ENCODE results near the gene MED12L.
"Not testable (repeated sequence)": the region's sequence is repeated elsewhere in the genome, so short reads cannot be mapped to it uniquely, and the experiment has no call there.

Gene MED12L

DNA sequence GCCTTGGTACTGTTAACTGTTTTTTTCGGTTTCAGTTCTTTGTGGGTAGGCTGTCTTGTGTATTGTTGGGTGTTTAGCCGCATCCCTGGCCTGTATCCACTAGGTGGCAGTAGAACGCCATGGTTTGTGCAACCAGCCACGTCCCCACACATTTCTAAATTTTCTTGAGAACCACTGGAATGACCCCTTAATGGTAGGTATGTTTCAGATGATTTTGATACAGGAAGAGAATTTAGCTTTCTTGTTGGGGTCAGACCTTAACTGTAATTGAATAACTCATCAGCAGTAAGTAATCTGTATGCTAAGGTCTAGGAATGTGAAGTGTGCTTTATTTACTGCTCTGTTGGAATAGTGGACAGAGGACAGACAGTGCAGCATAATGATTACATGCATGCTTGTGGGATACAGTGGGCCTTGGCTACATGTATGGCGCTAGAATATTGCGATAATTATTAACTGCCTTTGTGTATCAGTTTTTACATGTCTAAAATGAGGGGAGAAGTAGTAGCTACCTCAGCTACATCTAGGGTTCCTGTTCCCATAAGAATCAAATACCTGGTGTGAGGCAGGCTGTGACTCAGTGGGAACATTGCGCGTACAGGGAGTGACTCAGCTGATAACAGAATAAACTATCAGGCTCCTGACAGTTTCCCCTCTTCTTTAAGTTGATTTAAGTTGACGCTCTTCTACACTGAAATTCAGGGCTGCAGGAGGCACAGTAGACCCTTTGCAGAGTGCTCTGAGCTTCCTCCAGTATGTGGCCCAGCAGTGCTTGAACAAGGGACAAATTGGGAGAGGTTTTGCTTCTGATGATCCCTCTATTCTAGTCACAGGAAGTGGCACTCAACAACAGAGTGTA, 142.6 kb downstream of the MED12L start:
- no peaks in the 10 kb centered on the region for H3K27me3 ChIP-seq (ENCODE audit: control insufficient read depth, insufficient read depth, low read length)
- no peaks in the 10 kb centered on the region for H3K79me2 ChIP-seq
- H3K4me1 ChIP-seq, result no peaks in the 10 kb centered on the region
- H3K9ac ChIP-seq, result no peak overlapping the region
- no peaks in the 10 kb centered on the region for H3K36me3 ChIP-seq (ENCODE audit: control insufficient read depth, insufficient read depth, low read length)
- peak overlapping the region; percentile 8 for H3K27ac ChIP-seq
- no peaks in the 10 kb centered on the region for H3K9me3 ChIP-seq (ENCODE audit: control insufficient read depth, low read length)
- TF ChIP-seq, protein P1, sequence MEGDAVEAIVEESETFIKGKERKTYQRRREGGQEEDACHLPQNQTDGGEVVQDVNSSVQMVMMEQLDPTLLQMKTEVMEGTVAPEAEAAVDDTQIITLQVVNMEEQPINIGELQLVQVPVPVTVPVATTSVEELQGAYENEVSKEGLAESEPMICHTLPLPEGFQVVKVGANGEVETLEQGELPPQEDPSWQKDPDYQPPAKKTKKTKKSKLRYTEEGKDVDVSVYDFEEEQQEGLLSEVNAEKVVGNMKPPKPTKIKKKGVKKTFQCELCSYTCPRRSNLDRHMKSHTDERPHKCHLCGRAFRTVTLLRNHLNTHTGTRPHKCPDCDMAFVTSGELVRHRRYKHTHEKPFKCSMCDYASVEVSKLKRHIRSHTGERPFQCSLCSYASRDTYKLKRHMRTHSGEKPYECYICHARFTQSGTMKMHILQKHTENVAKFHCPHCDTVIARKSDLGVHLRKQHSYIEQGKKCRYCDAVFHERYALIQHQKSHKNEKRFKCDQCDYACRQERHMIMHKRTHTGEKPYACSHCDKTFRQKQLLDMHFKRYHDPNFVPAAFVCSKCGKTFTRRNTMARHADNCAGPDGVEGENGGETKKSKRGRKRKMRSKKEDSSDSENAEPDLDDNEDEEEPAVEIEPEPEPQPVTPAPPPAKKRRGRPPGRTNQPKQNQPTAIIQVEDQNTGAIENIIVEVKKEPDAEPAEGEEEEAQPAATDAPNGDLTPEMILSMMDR (IDR thresholded peaks at IDR 0.05), result peak; percentile 90
- H3K4me3 ChIP-seq (ENCODE audit: low read depth, low read length), result no peak overlapping the region
- H2AFZ ChIP-seq, result no peak overlapping the region
- H3K4me2 ChIP-seq (ENCODE audit: low read length), result no peak overlapping the region

- Histone ChIP-seq H3K79me2 (no peaks in the 10 kb centered on the region), H3K27ac (peak overlapping the region; percentile 8), H2AFZ (no peak overlapping the region), H3K9ac (no peak overlapping the region), H3K4me2 (ENCODE audit: low read length) (no peak overlapping the region), H3K4me1 (no peaks in the 10 kb centered on the region), H3K4me3 (ENCODE audit: low read depth, low read length) (no peak overlapping the region), H3K27me3 (ENCODE audit: control insufficient read depth, insufficient read depth, low read length) (no peaks in the 10 kb centered on the region), H3K36me3 (ENCODE audit: control insufficient read depth, insufficient read depth, low read length) (no peaks in the 10 kb centered on the region), H3K9me3 (ENCODE audit: control insufficient read depth, low read length) (no peaks in the 10 kb centered on the region)
- TF ChIP-seq, protein P1 (IDR thresholded peaks at IDR 0.05), result no peak
Observed at GRCh38 chr3:151228666-151229040, 143.2 kb downstream of the MED12L start.

GRCh38 chr3:151230646-151231045, 145.2 kb downstream of the MED12L start:
- Histone ChIP-seq H3K4me3 (ENCODE audit: low read depth, low read length) (no peak overlapping the region), H3K9ac (no peak overlapping the region), H3K4me1 (no peaks in the 10 kb centered on the region), H3K27me3 (ENCODE audit: control insufficient read depth, insufficient read depth, low read length) (no peaks in the 10 kb centered on the region), H2AFZ (no peak overlapping the region), H3K36me3 (ENCODE audit: control insufficient read depth, insufficient read depth, low read length) (no peaks in the 10 kb centered on the region), H3K4me2 (ENCODE audit: low read length) (no peak overlapping the region), H3K27ac (no peak overlapping the region), H3K79me2 (no peaks in the 10 kb centered on the region), H3K9me3 (ENCODE audit: control insufficient read depth, low read length) (no peaks in the 10 kb centered on the region)
- TF ChIP-seq, protein P1 (IDR thresholded peaks at IDR 0.05), result no peak

- not testable (repeated sequence) for H3K9me3 ChIP-seq (ENCODE audit: control insufficient read depth, low read length); H3K4me3 ChIP-seq (ENCODE audit: low read depth, low read length); H3K27ac ChIP-seq; H3K4me2 ChIP-seq (ENCODE audit: low read length); H3K9ac ChIP-seq; H2AFZ ChIP-seq; H3K36me3 ChIP-seq (ENCODE audit: control insufficient read depth, insufficient read depth, low read length); H3K79me2 ChIP-seq; H3K27me3 ChIP-seq (ENCODE audit: control insufficient read depth, insufficient read depth, low read length); H3K4me1 ChIP-seq
Observed at GRCh38 chr3:151232403-151232802, 146.9 kb downstream of the MED12L start.

DNA sequence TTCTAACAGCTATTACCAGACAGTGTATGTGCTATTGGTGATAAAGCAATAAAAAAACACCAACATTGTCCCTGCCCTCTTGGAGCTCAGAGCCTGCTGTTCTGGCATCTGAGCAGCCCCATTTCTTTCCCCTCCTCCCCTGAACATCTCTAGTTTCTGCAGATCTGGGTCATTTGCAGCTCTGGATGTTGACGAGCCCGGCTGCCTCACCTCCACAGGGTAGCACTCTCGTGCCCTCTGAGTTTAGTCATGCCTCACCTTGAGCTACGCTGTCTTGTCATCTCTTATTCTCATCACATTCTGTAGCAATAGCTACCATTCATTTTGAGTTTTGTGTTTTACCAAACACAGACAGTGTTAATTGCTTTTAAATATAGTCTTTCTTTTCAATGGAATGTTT, 147.5 kb downstream of the MED12L start:
- H3K9me3 ChIP-seq (ENCODE audit: control insufficient read depth, low read length), result no peaks in the 10 kb centered on the region
- H3K27ac ChIP-seq, result no peak overlapping the region
- no peaks in the 10 kb centered on the region for H3K27me3 ChIP-seq (ENCODE audit: control insufficient read depth, insufficient read depth, low read length)
- H2AFZ ChIP-seq, result no peak overlapping the region
- H3K36me3 ChIP-seq (ENCODE audit: control insufficient read depth, insufficient read depth, low read length), result no peaks in the 10 kb centered on the region
- no peak overlapping the region for H3K4me2 ChIP-seq (ENCODE audit: low read length)
- no peaks in the 10 kb centered on the region for H3K4me1 ChIP-seq
- TF ChIP-seq, protein P1 (IDR thresholded peaks at IDR 0.05), result no peak
- H3K9ac ChIP-seq, result no peak overlapping the region
- no peak overlapping the region for H3K4me3 ChIP-seq (ENCODE audit: low read depth, low read length)
- H3K79me2 ChIP-seq, result no peaks in the 10 kb centered on the region
